Left lung (tissue), 10 donors: ENCODE measurements around the gene PRKAA1. TPM values are rescaled to one million over a fixed set of nuclear protein-coding genes. Genes with fewer than 3 reads are reported as not detected.

Source experiments
- ATAC-seq: fragments of 200-7000 bp; cut with Tn5 transposase; one replicate; pipeline ENCODE4 v1.9.1; 2020; ENCODE audit warnings: moderate library complexity
- DNase-seq, 4 donors: peaks; one replicate each; pipeline ENCODE4 v3.0.0-alpha.2; 2013 to 2020
- H3K27ac ChIP-seq, 2 donors: fragments of 200-600 bp; sonication (generic) in 1 of 2; one replicate each; pipeline versions ENCODE4 v1.5.0 to v1.8.0; 2020 to 2021
- H3K27me3 ChIP-seq, 2 donors: fragments of 200-600 bp; sonication (generic) in 1 of 2; one replicate each; pipeline versions ENCODE4 v1.5.0 to v1.8.0; 2020 to 2021
- H3K36me3 ChIP-seq, 2 donors: fragments of 200-600 bp; sonication (generic) in 1 of 2; one replicate each; pipeline versions ENCODE4 v1.5.0 to v1.8.0; 2020 to 2021
- H3K4me1 ChIP-seq, 2 donors: fragments of 200-600 bp; one replicate each; pipeline ENCODE4 v1.8.0; 2021
- H3K4me3 ChIP-seq, 2 donors: fragments of 200-600 bp; sonication (generic) in 1 of 2; one replicate each; pipeline versions ENCODE4 v1.5.0 to v1.8.0; 2020 to 2021; ENCODE audit warnings: mild to moderate bottlenecking in 1 of 2
- H3K9me3 ChIP-seq, 2 donors: fragments of 200-600 bp; sonication (generic) in 1 of 2; one replicate each; pipeline versions ENCODE4 v1.5.0 to v1.8.0; 2020 to 2021
- CTCF ChIP-seq, 2 donors: fragments of 200-600 bp; sonication (generic) in 1 of 2; IDR thresholded peaks; one replicate each; pipeline versions ENCODE4 v1.5.0 to v1.8.0; 2021; ENCODE audit warnings: antibody characterized with exemption in 2 of 2
- intact Hi-C, 2 donors: fragments of 100-400 bp; cut with DNase I; formaldehyde crosslinking; loops; one replicate each; pipeline versions ENCODE4 v1.11.2 to v1.14.2; 2022
- polyA plus RNA-seq, 6 donors: library from polyadenylated mRNA; unstranded; fragments of 120-200 nt; gene quantifications; one replicate each; pipeline ENCODE4 v1.2.1, GENCODE V29; 2013; ENCODE audit not compliant: insufficient read length in 6 of 6
- total RNA-seq, 2 donors: library from RNA; stranded (reverse); fragmentation: NEBNext Ultra II Directional; extraction: Animal tissue kit (Norgen Biotek cat#: 25700); gene quantifications; one replicate each; pipeline ENCODE4 v1.2.1, GENCODE V29; 2021
- donor health status: DM: no; HTN: yes; CAD: no.
- donor health status: DM: no; HTN: no; CAD: no.

PRKAA1 gene
- total and polyA plus RNA-seq, 8 donors = 71.2 to 85.7 (median 78.4) TPM

GRCh38 chr5:40834391-40834848 lies 36.2 kb upstream of the PRKAA1 start:
- peak; percentile 25 for ATAC-seq
- TF ChIP-seq CTCF (IDR thresholded peaks at IDR 0.05) = no peak

GRCh38 chr5:40833712-40834229 lies 35.6 kb upstream of the PRKAA1 start:
- ATAC-seq = no peak
- DNase-seq = no peak
- intact Hi-C loops = no loop called here
- H3K27me3 ChIP-seq = no peaks in the 10 kb centered on the region
- H3K4me3 ChIP-seq = peak overlapping the region; percentile 80 to 86
- H3K4me1 ChIP-seq = peaks cover 23 to 40% of the 10 kb centered on the region in 2 donors
- no peak for TF ChIP-seq CTCF (IDR thresholded peaks at IDR 0.05)
- peak overlapping the region in 1 of 2 donors; percentile 99 for H3K27ac ChIP-seq
- H3K9me3 ChIP-seq = no peaks in the 10 kb centered on the region
- H3K36me3 ChIP-seq = peaks cover 3 to 52% of the 10 kb centered on the region in 2 donors

More at GRCh38 chr5:40834391-40834848, 36.2 kb upstream of the PRKAA1 start:
- H3K9me3 ChIP-seq = no peaks in the 10 kb centered on the region
- peaks cover 3 to 46% of the 10 kb centered on the region in 2 donors for H3K36me3 ChIP-seq
- H3K4me1 ChIP-seq = peaks cover 23 to 40% of the 10 kb centered on the region in 2 donors
- H3K4me3 ChIP-seq = peak overlapping the region; percentile 80 to 86
- intact Hi-C loops = no loop called here
- peak overlapping the region; percentile 99 for H3K27ac ChIP-seq
- DNase-seq = peak in 1 of 4 donors; percentile 33
- H3K27me3 ChIP-seq = no peaks in the 10 kb centered on the region

GRCh38 chr5:40832345-40832744 lies 34.2 kb upstream of the PRKAA1 start:
- no peak for TF ChIP-seq CTCF (IDR thresholded peaks at IDR 0.05)
- Histone ChIP-seq H3K9me3 (no peaks in the 10 kb centered on the region), H3K27me3 (no peaks in the 10 kb centered on the region), H3K4me1 (peaks cover 23 to 40% of the 10 kb centered on the region in 2 donors), H3K27ac (no peak overlapping the region), H3K4me3 (peak overlapping the region in 1 of 2 donors; percentile 86), H3K36me3 (peaks cover 3 to 67% of the 10 kb centered on the region in 2 donors)
- ATAC-seq = no peak
- intact Hi-C loops = no loop called here
- no peak for DNase-seq

GRCh38 chr5:40831346-40832210 lies 33.4 kb upstream of the PRKAA1 start:
- ATAC-seq (no peak), DNase-seq (no peak)
- Histone ChIP-seq H3K4me1 (peaks cover 23 to 40% of the 10 kb centered on the region in 2 donors), H3K9me3 (no peaks in the 10 kb centered on the region), H3K4me3 (peak overlapping the region in 1 of 2 donors; percentile 86), H3K27me3 (no peaks in the 10 kb centered on the region), H3K36me3 (peaks cover 3 to 74% of the 10 kb centered on the region in 2 donors), H3K27ac (no peak overlapping the region)
- no peak for TF ChIP-seq CTCF (IDR thresholded peaks at IDR 0.05)
- intact Hi-C loops = no loop called here
